AG04450 (cell line): ENCODE results near the gene SLC32A1. TPM values are rescaled to one million over a fixed set of nuclear protein-coding genes. Genes with fewer than 3 reads are reported as not detected.

Experiments used
- CTCF ChIA-PET: fragments of 300-600, 350-600 bp; formaldehyde crosslinking; extraction: SDS; loops from one replicate; lab custom pipeline; 2022; ENCODE audit warnings: antibody characterized with exemption, inconsistent platforms; lab: Charles Lee
- POLR2A ChIA-PET: fragments of 350-600 bp; formaldehyde crosslinking; extraction: SDS; loops from one replicate; lab custom pipeline; 2021; ENCODE audit warnings: antibody characterized with exemption, inconsistent platforms; lab: Yijun Ruan, JAX
- DNase-seq: peaks from one replicate; pipeline ENCODE4 v3.0.0-alpha.2; 2011; ENCODE audit warnings: low read depth, low spot score
- H3K27ac ChIP-seq: one replicate; pipeline ENCODE4 v1.5.1; 2012; ENCODE audit warnings: low read depth, low read length, control low read depth
- H3K27me3 ChIP-seq: one replicate; pipeline ENCODE4 v1.6.0; 2012; ENCODE audit warnings: low read length; ENCODE audit not compliant: control insufficient read depth, insufficient read depth
- H3K4me3 ChIP-seq: 2 replicates; pipeline ENCODE4 v1.5.1; 2011; ENCODE audit warnings: mild to moderate bottlenecking, low read depth, low read length, control low read depth
- H3K9me3 ChIP-seq: 2 replicates; pipeline ENCODE4 v1.5.1; 2012; ENCODE audit warnings: low read length; ENCODE audit not compliant: control insufficient read depth, insufficient read depth
- polyA plus RNA-seq: library from polyadenylated mRNA; depleted of rRNA; stranded (reverse); fragments of >200 nt; gene quantifications from 2 replicates; pipeline ENCODE4 v1.2.3, GENCODE V29; 2011
- TF ChIP-seq, protein P1 (sequence below): IDR thresholded peaks from 2 replicates; pipeline ENCODE4 v1.5.1; 2011; ENCODE audit warnings: low read depth, low read length, control low read depth, inconsistent platforms

Gene SLC32A1
- polyA plus RNA-seq, 1 experiment, result not detected

GRCh38 chr20:38685853-38686473, 38.3 kb upstream of the SLC32A1 start:
- DNase-seq, result peak; percentile 6
- H3K27me3 ChIP-seq, result no peaks in the 10 kb centered on the region
- no peak overlapping the region for H3K27ac ChIP-seq
- ChIA-PET POLR2A (no interaction called here), CTCF (interaction anchor here (1.1 to 1.4 kb wide), 2 partner anchors 45 to 66 kb away, joined by 3 to 4 read pairs; no protein-coding TSS in a partner anchor)
- no peaks in the 10 kb centered on the region for H3K9me3 ChIP-seq
- TF ChIP-seq, protein P1, sequence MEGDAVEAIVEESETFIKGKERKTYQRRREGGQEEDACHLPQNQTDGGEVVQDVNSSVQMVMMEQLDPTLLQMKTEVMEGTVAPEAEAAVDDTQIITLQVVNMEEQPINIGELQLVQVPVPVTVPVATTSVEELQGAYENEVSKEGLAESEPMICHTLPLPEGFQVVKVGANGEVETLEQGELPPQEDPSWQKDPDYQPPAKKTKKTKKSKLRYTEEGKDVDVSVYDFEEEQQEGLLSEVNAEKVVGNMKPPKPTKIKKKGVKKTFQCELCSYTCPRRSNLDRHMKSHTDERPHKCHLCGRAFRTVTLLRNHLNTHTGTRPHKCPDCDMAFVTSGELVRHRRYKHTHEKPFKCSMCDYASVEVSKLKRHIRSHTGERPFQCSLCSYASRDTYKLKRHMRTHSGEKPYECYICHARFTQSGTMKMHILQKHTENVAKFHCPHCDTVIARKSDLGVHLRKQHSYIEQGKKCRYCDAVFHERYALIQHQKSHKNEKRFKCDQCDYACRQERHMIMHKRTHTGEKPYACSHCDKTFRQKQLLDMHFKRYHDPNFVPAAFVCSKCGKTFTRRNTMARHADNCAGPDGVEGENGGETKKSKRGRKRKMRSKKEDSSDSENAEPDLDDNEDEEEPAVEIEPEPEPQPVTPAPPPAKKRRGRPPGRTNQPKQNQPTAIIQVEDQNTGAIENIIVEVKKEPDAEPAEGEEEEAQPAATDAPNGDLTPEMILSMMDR, result no peak
- no peak overlapping the region for H3K4me3 ChIP-seq

DNA sequence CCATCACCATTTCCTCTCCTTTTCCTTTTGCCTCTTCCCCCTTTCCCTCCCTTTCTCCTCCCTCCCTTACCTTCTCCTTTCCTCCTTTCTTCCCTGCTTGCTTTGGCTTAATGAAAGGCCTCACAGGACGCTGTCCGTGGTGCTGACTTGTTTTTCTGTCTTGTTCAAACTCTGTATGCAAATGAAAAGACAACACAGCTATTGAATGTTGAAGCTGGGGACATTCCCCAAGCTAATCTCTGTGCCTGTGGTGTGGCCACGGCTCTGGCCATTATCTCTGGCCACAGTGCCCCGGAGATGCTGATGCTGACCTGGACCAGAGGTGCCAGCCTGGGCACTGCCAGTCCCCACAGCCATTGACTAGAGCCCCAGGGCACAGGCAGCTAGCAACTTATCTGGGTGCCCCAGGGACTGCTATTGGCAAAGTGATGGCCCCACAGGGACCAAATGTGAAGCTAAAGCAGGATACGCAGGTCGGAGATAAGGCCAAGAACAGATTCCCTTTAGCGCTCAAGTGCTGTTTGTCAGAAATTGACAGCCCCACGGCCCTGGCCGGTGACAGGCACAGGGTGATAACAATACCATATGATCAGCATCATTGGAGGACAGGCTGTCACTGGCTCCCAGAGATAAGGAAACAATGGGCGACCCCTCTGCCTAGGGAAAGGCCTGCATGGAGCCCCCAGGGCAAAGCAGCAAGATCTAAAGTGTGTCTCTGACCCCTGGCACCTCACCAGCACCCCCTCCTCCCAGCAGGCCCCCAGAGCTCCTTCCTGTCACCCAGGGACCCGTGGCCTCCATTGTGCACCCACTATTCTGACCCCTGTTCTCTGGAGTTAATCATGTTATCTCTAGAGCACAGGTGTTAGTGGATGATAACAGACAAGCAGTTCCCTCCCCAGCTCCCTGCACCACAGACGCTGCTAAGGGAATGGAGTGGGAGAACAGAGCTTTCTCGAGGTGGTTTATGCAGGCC, 31.6 kb upstream of the SLC32A1 start:
- CTCF ChIA-PET, result interaction anchor here (1.3 kb wide), 1 partner anchor 38 kb away, joined by 4 read pairs; no protein-coding TSS in a partner anchor
- H3K4me3 ChIP-seq, result no peak overlapping the region
- DNase-seq, result peak; percentile 29
- no peak overlapping the region for H3K27ac ChIP-seq
- no peaks in the 10 kb centered on the region; the same call in 1 of the 2 replicates for H3K9me3 ChIP-seq
- H3K27me3 ChIP-seq, result peaks cover 4% of the 10 kb centered on the region
- TF ChIP-seq, protein P1, result no peak
- POLR2A ChIA-PET, result no interaction called here

DNA sequence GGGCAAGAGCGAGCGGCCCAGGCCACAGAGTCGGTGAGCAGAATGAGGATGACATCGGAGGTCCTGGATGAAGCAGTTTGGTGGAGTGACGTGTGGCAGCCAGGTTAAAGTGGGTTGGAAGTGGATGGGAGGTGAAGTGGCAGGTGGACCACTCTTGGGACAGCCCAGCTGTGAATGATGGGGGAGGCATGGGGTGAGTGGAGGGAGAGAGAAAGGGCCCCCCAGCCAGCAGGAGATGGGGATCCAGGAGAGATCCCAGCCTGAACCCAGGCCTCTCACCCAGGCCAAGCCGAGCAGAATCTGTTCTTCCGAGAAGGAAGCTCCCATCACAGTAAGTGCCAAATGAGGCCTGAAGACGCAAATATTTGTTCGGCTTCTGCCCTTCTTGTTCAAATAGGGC, 27.0 kb upstream of the SLC32A1 start:
- CTCF ChIA-PET, result no interaction called here

GRCh38 chr20:38698541-38698940, 25.7 kb upstream of the SLC32A1 start:
- POLR2A ChIA-PET, result no interaction called here
- DNase-seq, result no peak
- H3K27me3 ChIP-seq, result peaks cover 20% of the 10 kb centered on the region
- H3K9me3 ChIP-seq, result no peaks in the 10 kb centered on the region
- H3K27ac ChIP-seq, result no peak overlapping the region
- TF ChIP-seq, protein P1, result no peak
- CTCF ChIA-PET, result no interaction called here
- H3K4me3 ChIP-seq, result no peak overlapping the region

More for the DNA sequence above, 27.0 kb upstream of the SLC32A1 start:
- H3K4me3 ChIP-seq, result no peak overlapping the region
- POLR2A ChIA-PET, result no interaction called here
- H3K9me3 ChIP-seq, result no peaks in the 10 kb centered on the region; the same call in 1 of the 2 replicates
- no peak overlapping the region for H3K27ac ChIP-seq
- no peak for DNase-seq
- TF ChIP-seq, protein P1, result no peak
- H3K27me3 ChIP-seq, result peaks cover 11% of the 10 kb centered on the region

GRCh38 chr20:38700141-38700540, 24.1 kb upstream of the SLC32A1 start:
- Histone ChIP-seq H3K4me3 (no peak overlapping the region), H3K27ac (peak overlapping the region; percentile 11), H3K27me3 (peaks cover 20% of the 10 kb centered on the region), H3K9me3 (no peaks in the 10 kb centered on the region)
- TF ChIP-seq, protein P1, result no peak
- CTCF ChIA-PET, result no interaction called here
- POLR2A ChIA-PET, result no interaction called here
- no peak for DNase-seq
